ENCODE data around the gene MRM3.
"Not testable (repeated sequence)": the region's sequence is repeated elsewhere in the genome, so short reads cannot be mapped to it uniquely, and the experiment has no call there.

The MRM3 gene

DNA sequence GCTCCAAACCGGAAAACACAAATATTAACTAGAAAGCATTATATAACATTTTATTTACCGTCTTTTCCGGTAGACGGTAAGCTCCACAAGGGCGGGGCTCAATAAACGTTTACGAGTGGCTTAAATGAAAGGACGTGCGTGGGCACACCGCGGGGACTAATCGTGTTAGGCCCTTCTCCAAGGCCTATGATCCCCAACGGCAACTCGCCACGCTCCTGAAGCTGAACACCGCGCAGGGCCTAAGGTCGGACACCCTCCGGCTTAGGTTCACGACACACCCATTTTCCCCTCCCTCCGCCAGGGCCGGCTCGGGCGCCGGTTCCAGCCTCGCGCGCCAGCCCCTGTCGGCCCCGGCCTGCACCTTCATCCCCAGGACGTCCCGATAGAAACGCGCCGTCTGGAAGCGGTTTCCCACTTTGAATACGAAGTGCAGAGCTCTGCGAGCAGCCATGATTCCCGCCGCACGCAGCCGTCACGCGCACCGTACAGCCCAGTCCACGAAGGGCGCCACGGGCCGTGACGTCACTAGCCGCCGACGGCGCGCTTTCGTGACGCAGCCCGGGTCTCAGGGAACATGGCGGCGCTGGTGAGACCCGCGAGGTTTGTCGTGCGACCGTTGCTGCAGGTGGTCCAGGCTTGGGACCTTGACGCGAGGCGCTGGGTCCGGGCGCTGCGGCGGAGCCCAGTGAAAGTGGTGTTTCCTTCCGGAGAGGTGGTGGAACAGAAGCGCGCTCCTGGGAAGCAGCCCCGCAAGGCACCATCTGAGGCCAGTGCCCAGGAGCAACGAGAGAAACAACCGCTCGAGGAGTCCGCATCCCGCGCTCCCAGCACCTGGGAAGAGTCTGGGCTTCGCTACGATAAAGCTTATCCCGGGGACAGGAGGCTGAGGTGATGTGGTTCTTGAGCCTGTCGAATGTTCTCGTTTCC, at the start of gene MRM3, which contains the start of gene GLOD4:
Gene MRM3 (plus strand): TSS at position 549 of the 927 bp plus-strand sequence. CDS start 26 bp downstream, at position 575.
Gene GLOD4 (minus strand): TSS at position 476 of the 927 bp plus-strand sequence. CDS start 25 bp downstream, at position 451.
- peak; percentile 86 for DNase-seq

- DNase-seq = peak; percentile 62
Observed at GRCh38 chr17:732902-733720, 49.0 kb upstream of the MRM3 start.

- no peak for DNase-seq
Observed at GRCh38 chr17:733743-734142, 48.4 kb upstream of the MRM3 start.

DNA sequence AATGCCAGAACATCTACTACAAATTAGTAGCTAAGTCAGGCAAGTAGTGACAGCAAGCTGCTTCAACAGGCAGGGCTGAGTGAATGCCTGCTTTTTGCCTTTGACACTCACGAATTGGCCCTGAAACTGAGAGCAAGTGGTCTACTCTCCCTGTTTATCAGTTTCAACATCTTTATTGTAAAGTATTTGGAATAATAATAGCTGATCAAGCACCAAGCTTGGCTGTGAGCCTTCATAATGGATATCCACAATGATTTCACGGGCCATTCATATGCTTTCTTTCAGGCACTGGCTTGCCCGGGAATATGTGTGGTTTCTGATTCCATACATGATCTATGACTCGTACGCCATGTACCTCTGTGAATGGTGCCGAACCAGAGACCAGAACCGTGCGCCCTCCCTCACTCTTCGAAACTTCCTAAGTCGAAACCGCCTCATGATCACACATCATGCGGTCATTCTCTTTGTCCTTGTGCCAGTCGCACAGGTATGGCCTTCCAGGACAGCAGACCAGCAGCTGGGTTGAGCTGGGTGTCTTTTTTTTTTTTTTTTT, 44.5 kb upstream of the MRM3 start:
- DNase-seq = no peak

DNA sequence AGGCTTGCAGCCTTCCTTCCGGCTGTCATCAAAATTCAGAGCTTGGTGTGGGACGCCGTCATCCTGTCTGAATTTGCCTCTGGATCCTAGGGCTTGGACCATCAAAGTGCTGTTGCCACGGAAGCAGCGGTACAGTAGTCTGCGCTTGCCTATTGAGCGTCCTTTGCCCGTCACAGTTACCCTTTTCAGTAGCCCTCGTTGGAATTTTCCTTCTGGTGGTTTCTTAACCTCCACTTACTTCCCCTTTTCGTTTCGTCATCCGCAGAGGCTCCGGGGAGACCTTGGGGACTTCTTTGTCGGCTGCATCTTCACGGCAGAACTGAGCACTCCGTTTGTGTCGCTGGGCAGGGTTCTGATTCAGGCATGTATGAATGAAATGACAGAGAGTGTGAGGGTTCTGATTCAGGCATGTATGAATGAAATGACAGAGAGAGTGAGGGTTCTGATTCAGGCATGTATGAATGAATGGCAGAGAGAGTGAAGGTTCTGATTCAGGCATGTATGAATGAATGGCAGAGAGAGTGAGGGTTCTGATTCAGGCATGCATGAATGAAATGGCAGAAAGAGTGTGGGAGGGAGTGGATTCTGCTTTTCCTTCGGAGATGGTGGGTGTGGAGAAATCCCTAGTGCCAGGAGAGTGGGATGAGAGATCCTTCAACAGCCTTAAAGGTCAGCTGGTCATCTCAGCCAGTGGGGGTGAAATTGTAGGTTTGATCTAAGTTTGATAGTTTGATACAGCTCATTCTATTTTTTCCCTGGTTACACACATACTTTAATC, 41.7 kb upstream of the MRM3 start:
- DNase-seq = no peak

GRCh38 chr17:742147-742793, 39.9 kb upstream of the MRM3 start:
- DNase-seq = no peak

DNA sequence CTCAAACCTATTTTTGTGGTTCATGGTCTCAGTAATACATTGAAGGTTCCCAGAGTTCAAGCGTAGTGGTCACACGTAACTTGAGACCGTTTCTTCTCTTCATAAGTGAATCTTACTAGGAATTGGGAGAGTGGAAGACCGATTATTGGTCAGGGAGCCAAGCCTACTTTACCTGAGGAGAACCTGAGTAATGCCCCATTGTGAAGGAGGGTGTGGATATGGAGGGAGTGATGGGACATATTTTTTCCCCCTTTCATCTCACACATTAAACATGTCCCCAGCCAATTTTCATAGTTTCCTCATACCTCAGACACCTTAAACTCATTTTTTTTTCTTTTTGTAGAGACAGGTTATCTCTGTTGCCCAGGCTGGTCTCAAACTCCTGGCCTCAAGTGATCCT, 39.0 kb upstream of the MRM3 start:
- DNase-seq = no peak

DNA sequence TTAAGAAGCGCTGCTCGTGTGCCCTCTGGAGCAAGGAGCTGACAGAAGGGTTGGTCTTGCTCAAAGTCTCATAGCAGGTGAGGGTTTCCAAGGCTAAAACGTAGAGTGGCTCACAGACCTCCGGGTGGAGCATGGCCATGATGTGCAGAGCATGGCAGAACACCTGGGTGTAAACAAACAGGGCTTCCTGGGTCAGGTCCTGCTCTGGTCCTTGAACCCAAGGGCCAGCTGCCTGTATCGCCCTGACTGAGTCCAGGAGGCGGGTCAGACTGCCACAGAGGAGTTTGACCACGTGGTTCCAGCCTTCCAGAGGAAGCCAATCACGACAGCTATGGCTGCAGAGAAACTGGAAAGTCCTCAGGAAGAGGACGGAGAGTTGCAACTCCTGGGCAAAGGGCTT, 37.2 kb upstream of the MRM3 start:
- DNase-seq = no peak

DNA sequence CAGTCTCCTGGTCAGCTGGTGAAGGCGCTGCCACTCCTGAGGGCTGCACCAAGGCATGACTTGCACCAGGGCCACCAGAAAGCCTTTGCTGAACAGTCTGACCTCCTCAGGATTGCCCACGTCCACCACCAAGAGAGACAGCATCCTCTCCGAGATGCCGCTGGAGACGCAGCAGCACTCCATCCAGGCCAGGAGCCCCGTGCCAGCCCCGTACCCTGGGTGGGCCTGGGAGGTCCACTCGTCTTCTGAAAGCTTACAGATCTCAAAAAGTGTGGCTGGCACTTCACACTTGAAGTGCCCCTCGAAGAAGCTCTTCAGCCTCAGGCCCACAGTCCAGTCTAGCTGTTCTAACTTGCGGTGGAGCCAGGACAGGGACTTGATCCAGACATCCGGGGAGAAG, 36.7 kb upstream of the MRM3 start:
- DNase-seq = no peak

GRCh38 chr17:746181-746580, 36.0 kb upstream of the MRM3 start:
- DNase-seq = no peak

GRCh38 chr17:746783-747629, 35.1 kb upstream of the MRM3 start:
- no peak for DNase-seq

DNA sequence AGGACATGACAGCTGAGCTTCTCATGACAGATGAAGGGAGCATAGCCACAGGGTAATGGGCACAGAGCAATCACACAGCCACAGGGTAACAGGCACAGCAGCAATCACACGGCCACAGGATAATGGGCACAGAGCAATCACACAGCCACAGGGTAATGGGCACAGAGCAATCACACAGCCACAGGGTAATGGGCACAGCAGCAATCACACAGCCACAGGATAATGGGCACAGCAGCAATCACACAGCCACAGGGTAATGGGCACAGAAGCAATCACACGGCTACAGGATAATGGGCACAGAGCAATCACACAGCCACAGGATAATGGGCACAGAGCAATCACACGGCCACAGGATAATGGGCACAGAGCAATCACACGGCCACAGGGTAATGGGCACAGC, 33.5 kb upstream of the MRM3 start:
- not testable (repeated sequence) for DNase-seq

DNA sequence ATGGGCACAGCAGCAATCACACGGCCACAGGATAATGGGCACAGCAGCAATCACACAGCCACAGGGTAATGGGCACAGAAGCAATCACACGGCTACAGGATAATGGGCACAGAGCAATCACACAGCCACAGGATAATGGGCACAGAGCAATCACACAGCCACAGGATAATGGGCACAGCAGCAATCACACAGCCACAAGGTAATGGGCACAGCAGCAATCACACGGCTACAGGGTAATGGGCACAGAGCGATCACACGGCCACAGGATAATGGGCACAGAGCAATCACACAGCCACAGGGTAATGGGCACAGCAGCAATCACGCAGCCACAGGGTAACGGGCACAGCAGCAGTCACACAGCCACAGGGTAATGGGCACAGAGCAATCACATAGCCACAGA, 32.8 kb upstream of the MRM3 start:
- DNase-seq = not testable (repeated sequence)

- no peak for DNase-seq
Observed at GRCh38 chr17:750431-751037, 31.6 kb upstream of the MRM3 start.

- DNase-seq = peak; percentile 66
Observed at GRCh38 chr17:751269-752001, 30.7 kb upstream of the MRM3 start.

- peak; percentile 86 for DNase-seq
Observed at GRCh38 chr17:752002-752619, 30.0 kb upstream of the MRM3 start, which contains the start of gene GEMIN4. TSS of gene GEMIN4 (minus strand) at chr17:752264. CDS start at chr17:752142, 122 bp downstream.

DNA sequence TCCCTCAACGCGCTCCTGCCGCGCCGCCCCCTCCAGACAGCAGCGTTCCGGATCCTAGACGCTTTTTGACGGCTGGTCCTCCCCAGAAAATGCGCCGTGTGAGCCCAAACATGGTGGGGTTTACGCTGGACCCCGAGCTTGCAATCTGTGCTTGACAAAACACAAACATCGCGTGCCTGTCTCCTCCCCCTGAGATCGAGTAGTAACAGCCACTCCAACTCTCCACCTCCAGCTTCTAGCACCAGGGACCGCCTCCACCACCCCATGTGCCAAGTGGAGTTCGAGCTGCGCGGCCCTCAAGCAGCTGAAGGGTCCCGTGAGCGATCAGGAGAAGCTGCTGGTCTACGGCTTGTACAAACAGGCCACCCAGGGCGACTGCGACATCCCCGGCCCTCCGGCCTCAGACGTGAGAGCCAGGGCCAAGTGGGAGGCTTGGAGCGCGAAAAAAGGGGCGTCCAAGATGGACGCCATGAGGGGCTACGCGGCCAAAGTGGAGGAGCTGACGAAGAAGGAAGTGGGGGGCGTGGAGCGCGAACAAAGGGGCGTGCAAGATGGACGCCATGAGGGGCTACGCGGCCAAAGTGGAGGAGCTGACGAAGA, 29.4 kb upstream of the MRM3 start:
- DNase-seq = peak; percentile 36

DNA sequence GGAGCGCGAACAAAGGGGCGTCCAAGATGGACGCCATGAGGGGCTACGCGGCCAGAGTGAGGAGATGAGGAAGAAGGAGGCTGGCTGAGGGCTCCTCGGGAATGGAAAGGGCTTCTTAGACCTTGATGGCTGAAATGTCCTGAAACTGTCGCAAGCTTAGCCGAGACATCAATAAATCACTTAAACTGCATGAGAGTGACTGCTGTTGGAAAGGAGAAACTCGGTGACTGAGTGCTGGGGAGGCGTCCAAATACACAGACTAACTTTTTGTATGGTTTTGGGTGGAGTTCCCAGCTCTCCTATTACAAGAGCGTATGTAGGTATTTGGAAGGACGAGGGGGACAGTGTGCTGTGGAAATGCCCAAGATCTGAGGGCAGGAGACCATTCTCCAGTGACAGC, 28.7 kb upstream of the MRM3 start:
- no peak for DNase-seq

Measured in EL (cell line).